Measurements from ENCODE around the gene VAMP3.
A peak's percentile ranks its signal among the peaks of the same experiment; 100 is the strongest.
"Not testable (repeated sequence)": the region's sequence is repeated elsewhere in the genome, so short reads cannot be mapped to it uniquely, and the experiment has no call there.

Gene VAMP3

DNA sequence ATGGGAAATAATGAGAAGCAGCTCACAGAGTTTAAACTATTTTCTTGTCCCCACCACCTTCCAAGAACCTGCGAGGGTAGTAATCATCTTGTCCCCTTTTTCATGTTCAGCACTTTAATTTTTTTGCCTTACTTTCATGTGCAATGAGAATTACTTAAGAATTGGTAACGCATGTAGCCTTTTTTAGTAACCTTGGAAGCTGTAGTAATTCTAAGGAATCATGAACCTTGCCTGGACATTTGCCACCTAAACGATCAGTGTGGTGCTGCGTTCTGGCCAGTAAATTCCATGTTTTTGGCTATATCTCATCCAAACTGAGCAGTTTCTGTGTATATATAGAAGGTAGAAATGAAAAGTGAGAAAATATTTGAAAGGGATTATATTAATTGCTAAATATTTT, 3.9 kb upstream of the VAMP3 start:
- DNase-seq (ENCODE audit: low spot score) = no peak

DNA sequence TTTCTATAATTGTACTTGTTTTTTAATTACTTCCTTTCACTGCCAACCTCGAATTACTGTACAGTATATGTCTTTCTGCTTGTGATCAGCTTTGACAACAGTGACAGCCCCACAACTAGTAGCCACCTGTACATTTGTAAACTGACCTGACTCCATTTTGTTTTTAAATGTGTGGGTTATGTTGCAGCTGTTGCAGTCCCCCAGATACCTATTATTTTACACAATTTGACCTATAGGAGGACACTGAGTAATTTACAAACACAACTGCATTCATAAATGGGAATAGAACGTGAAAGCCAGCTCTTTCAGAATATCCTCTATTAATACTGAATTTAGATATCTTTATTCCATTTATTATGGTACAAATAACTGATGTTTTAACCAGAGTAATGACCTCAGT, 2.5 kb upstream of the VAMP3 start:
- no peak for DNase-seq (ENCODE audit: low spot score)

DNA sequence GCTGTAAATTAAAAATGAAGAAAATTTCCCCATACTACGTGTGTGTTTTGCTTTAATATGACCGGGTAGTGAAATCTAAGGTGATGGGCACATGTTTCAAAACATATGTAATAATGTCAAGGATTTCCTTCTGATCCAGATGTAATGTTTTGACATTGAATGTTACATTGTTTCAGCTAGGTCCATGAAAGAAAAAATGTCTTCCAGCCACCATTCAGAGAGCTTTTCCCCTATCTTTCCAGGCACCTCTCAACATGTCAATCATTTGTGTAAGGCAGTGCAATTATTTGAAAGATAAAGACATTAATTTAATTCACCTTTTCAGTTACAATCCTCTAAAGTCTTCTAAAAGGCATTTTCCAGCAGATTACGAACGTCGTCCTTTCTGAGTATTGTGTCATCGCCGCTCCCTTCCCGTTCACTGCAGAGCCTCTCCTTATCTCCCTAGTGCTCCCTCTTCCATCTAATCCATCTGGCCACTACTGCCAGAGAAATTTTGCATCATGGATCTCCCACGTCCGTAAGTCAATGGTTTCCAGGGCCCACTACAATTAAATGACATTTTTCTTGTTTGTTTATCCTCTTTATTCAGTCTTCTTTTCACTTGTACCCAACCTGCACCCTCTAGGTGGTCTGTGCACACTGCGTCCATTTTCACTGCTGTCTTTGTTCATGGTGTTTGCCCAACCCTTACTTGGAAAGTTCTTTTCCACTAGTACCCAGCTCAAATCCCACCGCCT, 1.3 kb upstream of the VAMP3 start:
- DNase-seq (ENCODE audit: low spot score) = no peak

DNA sequence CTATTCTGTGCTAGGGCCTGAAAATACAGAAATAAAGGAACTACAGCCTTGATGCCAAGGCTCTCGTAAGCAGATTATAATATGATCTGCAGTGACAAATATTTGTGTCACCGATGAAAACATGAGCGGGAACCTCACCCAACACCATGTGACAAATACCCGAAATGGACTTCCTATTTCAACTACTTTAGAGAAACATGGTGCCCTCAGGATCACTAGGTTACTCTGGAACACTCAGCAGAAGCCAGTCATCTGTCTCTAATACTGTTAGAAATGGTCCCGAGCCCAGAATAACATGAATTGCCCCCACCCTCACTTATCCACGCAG, 463 bp upstream of the VAMP3 start:
- no peak for DNase-seq (ENCODE audit: low spot score)

DNA sequence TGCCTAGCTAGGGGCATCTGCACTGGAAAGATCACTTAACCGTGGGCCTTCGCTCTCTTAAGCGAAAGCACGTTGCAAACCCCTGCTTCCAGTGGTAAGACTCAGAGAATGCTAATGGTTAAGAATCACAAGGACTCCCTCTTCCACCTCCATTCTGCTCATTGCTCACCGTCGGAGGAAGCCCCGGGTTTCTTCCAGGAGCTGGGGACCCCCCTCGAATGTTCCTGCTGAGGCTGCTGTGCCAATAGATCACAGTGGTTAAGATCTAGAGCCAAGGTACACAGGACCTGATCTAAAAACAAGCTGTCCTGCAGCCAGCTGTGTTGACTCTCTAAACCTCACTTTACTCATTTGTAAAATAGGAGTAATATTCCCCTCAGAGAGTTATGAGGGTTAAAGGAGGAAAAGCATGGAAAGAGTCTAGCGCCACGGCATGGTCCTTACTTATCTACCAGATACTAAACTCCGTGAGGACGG, 765 bp downstream of the VAMP3 start:
- no peak for DNase-seq (ENCODE audit: low spot score)

DNA sequence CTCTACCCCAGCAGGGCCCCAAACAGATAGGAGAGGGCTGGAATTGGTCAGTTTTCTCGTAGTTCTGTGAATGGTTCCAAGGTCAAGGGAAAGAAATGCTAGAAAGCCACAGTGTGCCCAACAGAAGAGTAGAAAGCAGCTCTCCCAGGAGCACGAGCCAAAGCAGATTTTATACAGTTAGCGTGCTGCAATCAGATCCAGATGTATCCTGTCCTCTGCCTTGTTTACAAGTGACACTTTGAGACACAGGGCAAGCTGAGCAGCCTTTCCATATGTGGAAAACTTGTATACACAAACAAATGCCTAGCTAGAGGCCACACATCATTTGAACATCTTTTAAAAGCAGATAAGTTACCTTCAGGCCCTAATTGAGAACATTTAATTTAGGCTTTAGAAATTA, 6.5 kb downstream of the VAMP3 start:
- no peak for DNase-seq (ENCODE audit: low spot score)

DNA sequence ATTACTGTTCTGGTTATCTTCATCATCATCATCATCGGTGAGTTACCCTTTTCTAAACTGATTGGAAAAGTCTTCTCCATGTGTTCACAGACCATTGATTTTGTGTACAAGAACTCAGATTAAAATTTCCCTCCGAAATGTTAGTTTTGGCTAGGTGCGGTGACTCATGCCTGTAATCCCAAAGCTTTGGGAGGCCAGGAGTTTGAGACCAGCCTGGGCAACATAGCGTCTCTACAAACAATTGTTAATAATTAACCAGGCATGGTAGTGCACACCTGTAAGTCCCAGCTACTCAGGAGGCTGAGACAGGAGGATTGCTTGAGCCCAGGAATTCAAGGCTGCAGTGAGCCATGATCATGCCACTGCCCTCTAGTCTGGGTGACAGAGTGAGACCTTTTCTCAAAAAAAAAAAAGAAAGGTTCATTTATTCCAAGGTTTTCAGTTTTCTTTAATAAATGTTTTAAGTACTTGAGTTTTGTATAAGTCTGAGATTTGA, 7.1 kb downstream of the VAMP3 start:
- DNase-seq (ENCODE audit: low spot score) = no peak

DNA sequence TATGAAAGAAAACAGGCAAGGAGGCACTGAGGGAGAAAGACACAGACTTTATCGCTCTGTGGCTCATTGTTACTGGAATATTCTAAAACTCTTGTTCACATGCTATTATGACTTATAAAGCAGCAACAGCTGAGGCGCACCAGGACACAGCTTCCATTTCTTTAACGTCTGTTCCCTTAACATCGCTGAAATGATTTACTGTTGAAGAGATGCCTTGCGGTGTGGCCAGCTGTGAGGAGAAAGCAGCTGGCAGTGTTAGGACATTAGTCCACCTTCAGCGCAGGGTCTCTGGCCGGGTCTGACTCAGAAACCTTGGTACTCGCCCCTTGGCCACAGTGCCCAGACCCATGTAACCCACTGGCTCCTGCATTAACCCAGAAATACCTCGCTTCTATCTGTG, 9.9 kb downstream of the VAMP3 start:
- DNase-seq (ENCODE audit: low spot score) = no peak

DNA sequence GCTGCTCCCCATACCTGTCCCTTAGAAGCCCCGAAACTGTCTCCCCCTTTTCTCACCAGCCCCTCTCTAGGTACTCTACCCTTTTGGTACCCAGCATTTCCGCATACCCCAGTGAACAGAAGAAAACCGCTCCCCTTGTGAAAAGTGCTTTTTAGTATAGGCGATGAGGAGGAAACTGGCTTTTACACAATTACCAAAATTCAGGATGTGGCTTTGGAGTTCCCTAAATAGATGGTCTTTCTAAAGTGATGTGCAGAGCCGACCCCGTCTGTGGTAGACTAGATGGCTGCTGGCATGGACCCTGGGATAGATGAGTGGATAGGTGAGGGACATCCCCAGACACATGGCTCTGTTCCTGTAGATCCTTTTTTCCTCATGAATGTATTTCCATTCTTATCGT, 10.4 kb downstream of the VAMP3 start:
- no peak for DNase-seq (ENCODE audit: low spot score)

DNA sequence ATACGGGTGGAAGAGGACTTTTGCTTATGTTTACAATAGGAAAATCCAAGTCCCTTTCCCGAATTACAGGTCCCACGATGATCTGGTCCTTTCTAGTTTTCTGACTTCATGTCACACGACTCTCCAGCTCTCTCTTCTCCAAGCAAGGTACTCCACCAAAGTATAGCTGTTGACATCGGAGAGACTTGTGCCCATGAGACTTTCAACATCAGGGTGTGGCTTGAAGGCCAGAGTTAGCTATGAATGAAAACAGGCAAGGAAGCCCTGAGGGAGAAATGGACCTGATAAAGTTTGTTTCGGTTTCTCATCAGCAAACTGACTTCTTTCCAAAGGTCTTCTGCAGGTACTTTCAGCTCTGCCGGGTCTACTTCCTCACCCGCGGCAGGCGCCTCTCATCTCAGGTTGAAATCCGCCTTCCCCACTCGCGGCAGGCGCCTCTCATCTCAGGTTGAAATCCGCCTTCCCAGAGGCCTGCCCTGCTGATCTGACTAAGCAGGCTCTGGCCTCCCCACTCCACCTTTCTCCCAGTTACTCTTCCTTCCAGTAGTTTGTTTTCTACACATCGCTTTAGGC, 10.9 kb downstream of the VAMP3 start:
- no peak for DNase-seq (ENCODE audit: low spot score)

DNA sequence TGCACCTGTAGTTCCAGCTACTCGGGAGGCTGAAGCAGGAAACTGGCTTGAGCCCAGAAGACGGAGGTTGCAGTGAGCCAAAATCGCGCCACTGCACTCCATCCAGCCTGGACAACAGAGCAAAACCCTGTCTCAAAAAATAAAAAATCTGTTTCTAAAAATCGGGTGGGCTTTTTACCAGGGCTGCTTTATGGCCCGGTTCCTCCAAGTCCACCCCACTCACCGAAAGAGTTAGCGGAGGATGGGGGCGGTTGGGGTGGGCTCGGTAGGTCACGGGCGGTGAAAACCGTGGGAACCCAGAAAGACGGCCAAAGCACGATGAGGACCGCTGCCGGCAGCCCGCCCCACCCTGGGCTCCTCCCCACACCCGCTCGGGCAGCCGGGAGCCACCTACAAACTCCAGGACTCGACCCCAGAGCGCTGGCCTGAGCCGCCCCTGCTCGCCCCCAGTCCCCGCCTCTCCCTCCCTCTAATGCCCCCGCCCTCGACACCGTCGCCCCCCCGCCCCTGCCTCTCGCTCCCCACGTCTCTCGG, 12.1 kb downstream of the VAMP3 start:
- DNase-seq (ENCODE audit: low spot score) = peak; percentile 64

DNA sequence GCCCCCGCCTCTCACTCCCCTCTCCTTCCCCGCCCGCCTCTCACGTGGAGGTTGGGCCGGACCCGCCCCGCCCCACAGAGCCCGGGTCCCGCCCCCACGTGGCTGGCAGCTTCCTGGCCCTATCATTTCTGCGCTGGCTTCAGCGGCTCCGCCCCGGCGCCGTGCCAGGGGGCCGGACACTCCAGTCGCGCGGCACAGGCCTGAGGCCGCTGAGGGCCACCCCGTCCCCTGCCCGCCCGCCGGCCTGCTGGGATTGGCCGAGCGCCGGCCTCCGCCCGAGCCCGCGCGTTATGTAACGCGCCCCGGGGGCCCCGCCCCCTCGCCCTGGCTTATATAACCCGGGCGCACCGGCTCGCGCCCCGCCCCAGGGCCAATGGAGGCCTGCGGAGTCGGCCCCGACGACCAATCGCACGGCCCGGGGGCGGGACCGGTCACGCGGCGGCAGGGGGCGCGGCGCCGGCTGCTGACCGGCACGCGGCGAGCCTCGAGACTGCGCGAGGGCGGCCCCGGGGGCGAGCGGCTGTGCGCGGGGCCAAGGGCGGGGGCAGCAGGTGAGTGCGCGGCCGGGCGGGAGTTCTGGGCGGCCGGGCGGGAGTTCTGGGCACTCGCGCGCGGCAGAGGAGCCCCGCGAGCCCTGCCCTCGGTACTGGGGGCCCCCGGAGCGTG, 12.9 kb downstream of the VAMP3 start, which contains the start of gene PER3:
TSS of gene PER3 (plus strand) at position 466 of the 666 bp plus-strand sequence. CDS start 587 bp downstream, outside the sequence.
- DNase-seq (ENCODE audit: low spot score) = peak; percentile 92

DNA sequence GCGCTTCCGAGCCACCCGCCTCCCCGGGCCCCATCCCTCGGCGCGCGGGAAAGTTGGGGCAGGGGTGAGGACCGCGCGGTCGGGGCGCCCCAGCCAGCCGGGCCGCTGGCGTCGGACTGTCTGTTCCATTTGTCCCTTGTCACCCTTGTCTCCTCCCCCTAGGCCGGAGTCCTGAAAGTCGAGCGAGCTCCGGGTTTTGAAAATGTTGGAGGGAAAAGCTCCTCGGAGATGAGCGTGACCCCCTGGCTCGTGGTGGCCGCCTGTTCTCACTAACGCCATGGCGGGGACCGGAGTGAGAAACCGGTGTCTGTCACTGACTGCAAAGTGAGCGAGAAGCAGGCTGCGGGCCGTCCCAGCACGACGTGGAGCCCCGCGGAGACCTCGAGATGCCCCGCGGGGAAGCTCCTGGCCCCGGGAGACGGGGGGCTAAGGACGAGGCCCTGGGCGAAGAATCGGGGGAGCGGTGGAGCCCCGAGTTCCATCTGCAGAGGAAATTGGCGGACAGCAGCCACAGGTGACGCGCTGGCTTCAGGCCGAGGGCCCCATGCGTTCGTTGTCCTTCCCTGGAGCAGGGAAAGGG, 13.5 kb downstream of the VAMP3 start:
- no peak for DNase-seq (ENCODE audit: low spot score)

DNA sequence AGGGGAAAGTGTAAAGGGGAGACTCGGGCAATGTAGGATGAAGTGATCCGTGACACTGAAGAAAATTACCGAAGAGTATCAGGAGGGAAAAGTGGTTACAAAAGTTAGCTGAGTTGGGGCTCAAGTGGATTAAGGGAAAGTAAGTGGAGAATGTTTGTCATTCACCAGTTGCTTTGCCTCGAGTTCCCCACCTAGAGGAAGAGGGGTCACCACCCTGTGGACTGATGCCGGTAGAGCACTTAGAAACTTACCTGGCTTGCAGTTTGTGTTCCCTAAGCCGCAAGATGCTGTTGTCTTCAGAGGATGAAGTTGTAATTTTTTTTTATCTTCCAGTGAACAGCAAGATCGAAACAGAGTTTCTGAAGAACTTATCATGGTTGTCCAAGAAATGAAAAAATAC, 14.0 kb downstream of the VAMP3 start:
- DNase-seq (ENCODE audit: low spot score) = no peak

DNA sequence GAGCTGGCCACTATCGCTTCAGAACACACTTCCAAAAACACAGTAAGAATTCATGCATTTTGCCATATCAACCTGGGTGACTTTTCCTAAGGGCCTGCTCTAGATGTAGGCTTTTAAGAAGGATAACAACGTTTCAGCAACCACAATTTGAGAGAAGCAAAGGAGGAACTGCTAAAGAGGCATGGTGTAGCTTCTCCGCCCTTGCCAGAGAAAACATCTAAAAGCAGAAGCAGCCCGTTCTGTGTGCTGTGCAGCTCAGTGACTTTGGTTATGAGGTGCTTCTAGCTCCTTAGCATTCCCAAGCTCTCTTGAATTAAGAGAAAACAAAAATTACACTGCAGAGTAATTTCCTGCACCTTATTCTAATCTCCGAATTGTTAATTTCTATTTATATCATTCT, 15.7 kb downstream of the VAMP3 start:
- no peak for DNase-seq (ENCODE audit: low spot score)

DNA sequence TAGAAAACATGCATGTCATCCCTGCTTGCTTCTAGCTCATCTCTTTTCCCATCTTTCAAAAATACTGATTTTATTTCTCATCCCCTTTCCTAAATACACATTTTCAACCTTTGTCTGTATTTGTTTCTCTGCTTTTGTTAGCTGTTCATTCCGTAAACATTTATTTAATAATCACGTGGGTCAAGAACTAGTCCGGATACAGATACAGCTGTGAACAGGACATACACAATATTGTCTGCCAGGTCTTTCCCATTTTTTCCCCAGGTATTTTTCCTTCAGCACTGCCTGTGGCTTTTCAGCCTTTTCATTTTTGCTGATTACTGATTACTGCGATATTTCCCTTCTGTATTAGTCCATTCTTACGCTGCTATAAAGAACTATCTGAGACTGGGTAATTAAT, 18.7 kb downstream of the VAMP3 start:
- no peak for DNase-seq (ENCODE audit: low spot score)

DNA sequence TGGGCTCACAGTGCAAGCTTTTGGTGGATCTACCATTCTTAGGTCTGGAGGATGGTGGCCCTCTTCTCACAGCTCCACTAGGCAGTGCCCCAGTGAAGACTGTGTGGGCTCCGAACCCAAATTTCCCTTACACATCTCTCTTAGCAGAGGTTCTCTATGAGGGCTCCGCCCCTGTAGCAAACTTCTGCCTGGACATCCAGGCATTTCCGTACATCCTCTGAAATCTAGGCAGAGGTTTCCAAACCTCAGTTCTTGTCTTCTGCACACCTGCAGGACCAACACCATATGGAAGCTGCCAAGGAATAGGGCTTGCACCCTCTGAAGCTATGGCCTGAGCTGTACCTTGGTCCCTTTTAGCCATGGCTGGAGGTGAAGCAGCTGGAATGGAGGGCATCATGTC, 19.9 kb downstream of the VAMP3 start:
- DNase-seq (ENCODE audit: low spot score) = not testable (repeated sequence)

DNA sequence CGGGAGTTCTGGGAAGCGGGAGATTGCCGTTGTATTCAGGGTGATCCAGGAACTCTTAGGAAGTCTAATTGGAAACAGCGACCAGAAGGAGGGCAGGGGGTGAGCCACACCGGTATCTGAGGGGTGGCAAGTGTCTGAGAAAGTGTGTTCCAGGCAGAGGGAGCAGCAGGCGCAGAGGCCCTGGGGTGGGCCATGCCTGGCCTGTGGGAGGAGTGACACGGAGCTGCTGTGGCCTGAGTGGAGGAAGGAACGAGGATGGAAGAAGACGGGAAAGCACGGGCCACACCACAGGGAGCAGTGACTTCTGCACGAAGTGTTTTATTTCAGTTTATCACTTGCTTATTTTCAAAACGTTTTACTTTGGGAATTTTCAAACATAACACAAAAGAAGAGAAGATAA, 24.3 kb downstream of the VAMP3 start:
- DNase-seq (ENCODE audit: low spot score) = no peak

DNA sequence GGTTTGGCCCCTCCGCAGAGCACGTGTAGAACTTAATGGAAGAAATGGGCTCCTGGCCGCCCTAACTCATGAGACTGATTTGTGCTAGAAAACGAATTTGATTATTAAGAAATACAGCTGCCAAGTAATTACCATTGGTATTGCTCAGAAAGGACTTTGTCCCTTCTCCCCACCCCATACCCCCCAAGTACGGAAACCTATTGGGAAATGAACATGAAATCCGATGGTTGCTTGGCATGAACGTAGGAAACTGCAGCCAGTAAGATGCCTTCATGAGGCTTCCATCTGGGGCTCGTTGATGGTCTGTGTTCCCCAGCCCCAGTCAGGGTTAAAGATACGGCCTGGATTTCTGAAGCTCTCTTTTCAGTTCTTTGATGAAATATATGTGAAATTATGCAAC, 34.4 kb downstream of the VAMP3 start:
- no peak for DNase-seq (ENCODE audit: low spot score)

DNA sequence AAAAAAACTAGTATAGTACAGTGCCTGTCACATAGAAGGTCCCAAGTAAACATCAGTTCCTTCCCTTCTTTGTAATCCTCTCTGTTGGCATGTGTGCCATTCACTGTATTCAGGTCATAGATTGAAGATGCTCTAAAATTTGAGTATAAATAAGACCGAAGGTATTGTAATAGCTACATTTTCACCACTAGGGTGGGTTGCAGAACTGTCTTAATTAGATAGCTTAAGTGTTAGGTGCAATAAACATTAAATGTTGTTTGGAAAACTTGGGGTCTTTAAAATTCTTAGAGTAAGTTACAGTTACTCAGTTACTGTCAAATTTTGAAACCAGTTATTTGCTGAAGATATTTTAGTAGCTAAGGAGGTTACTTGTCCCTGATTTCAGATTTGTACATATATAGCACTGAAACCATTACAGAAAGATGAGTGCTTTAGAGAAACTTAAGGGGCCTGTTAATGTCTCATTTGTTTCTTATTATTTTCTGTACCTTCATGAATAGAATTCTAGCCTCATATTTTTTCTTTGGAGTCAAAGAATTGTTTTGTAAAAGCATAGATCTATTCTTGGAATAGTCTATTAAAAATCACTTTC, 37.3 kb downstream of the VAMP3 start:
- peak; percentile 15 for DNase-seq (ENCODE audit: low spot score)

DNA sequence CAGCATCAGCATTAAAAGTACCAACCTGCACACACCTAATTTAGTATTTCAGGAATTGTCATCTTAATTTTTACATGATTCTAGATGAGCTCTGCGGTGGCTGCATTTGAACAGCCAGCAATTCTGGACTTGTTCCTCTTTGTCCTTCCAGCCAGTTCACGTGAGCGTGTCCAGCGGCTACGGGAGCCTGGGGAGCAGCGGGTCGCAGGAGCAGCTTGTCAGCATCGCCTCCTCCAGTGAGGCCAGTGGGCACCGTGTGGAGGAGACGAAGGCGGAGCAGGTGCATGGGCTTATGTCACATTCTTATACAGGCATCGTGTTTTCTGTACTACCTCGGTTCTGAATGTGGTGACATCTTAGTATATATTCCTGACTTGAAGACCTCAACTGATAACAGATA, 38.6 kb downstream of the VAMP3 start:
- DNase-seq (ENCODE audit: low spot score) = no peak

DNA sequence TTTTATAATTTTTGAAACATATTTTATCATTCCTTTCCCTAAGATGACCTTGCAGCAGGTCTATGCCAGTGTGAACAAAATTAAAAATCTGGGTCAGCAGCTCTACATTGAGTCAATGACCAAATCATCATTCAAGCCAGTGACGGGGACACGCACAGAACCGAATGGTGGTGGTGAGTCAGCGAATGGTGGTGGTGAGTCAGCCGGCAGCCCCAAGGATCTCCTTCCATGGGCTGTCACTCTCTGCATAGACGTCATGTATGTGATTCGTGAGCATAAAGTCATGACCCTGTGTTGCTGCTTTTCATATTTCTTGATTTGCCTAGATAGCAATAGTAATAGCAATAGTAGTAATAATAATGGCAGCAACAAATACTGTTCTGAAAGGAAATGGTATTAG, 39.3 kb downstream of the VAMP3 start:
- no peak for DNase-seq (ENCODE audit: low spot score)
